HepG2 (cell line): ENCODE results near the gene MRPL34. TPM values are rescaled to one million over a fixed set of nuclear protein-coding genes. Genes with fewer than 3 reads are reported as not detected.
A peak's percentile ranks its signal among the peaks of the same experiment; 100 is the strongest.

Experiments used
- ARID5B ChIP-seq: IDR thresholded peaks from 2 replicates; pipeline ENCODE4 v1.4.0; 2020; ENCODE audit warnings: mild to moderate bottlenecking, missing genetic modification reagents
- ATF7-NPFF ChIP-seq: sonication (generic); formaldehyde crosslinking; IDR thresholded peaks from 2 replicates; pipeline ENCODE4 v1.8.1; 2023; ENCODE audit warnings: mild to moderate bottlenecking, low read depth, missing genetic modification reagents, moderate library complexity
- BORCS8-MEF2B ChIP-seq: sonication (generic); formaldehyde crosslinking; IDR thresholded peaks from 2 replicates; pipeline ENCODE4 v1.8.0; 2022; ENCODE audit warnings: mild to moderate bottlenecking, missing genetic modification reagents
- BRD4 ChIP-seq: sonication (generic); formaldehyde crosslinking; IDR thresholded peaks from 2 replicates; pipeline ENCODE4 v1.4.0; 2020; ENCODE audit warnings: missing genetic modification reagents
- CBX1 ChIP-seq: IDR thresholded peaks from one replicate; pipeline ENCODE4 v1.6.1; 2016; ENCODE audit warnings: antibody characterized with exemption, low read depth
- CREB1 ChIP-seq, 2 experiments: fragments of 450-650 bp in 1 of 2; IDR thresholded peaks; 2 replicates each; pipeline ENCODE4 v1.6.1; 2016 to 2017; ENCODE audit warnings: control low read depth in 1 of 2, mild to moderate bottlenecking in 1 of 2, missing compliant biosample characterization in 1 of 2, missing genetic modification characterization in 1 of 2
- HDAC2 ChIP-seq: sonication (generic); formaldehyde crosslinking; IDR thresholded peaks from 2 replicates; pipeline ENCODE4 v1.4.0; 2020; ENCODE audit warnings: missing genetic modification reagents
- HINFP ChIP-seq: sonication (generic); formaldehyde crosslinking; IDR thresholded peaks from 2 replicates; pipeline ENCODE4 v1.4.0; 2020; ENCODE audit warnings: low read depth, mild to moderate bottlenecking, missing genetic modification reagents
- KLF15 ChIP-seq: sonication (generic); formaldehyde crosslinking; IDR thresholded peaks from 2 replicates; pipeline ENCODE4 v1.8.1; 2023; ENCODE audit warnings: borderline replicate concordance, mild to moderate bottlenecking, inconsistent platforms, missing genetic modification reagents, mixed read lengths
- PAWR ChIP-seq: sonication (generic); formaldehyde crosslinking; IDR thresholded peaks from 2 replicates; pipeline ENCODE4 v1.4.0; 2020; ENCODE audit warnings: missing genetic modification reagents, mild to moderate bottlenecking, borderline replicate concordance
- PPARG ChIP-seq: conservative IDR thresholded peaks from 2 replicates; pipeline ENCODE4 v1.6.1; 2016; ENCODE audit warnings: missing biosample characterization, missing genetic modification reagents
- RXRB ChIP-seq: IDR thresholded peaks from 2 replicates; pipeline ENCODE4 v1.6.1; 2016; ENCODE audit warnings: borderline replicate concordance, missing genetic modification reagents, missing compliant biosample characterization
- TRAFD1 ChIP-seq: sonication (generic); formaldehyde crosslinking; IDR thresholded peaks from 2 replicates; pipeline ENCODE4 v1.5.1; 2020; ENCODE audit warnings: missing genetic modification reagents, mild to moderate bottlenecking, borderline replicate concordance
- ZC3H13 ChIP-seq: sonication (generic); formaldehyde crosslinking; IDR thresholded peaks from 2 replicates; pipeline ENCODE4 v1.8.1; 2023; ENCODE audit warnings: mild to moderate bottlenecking, missing genetic modification reagents, moderate library complexity
- ZFP1 ChIP-seq: IDR thresholded peaks from 2 replicates; pipeline ENCODE4 v1.6.1; 2016
- ZNF224 ChIP-seq: sonication (generic); formaldehyde crosslinking; IDR thresholded peaks from 2 replicates; pipeline ENCODE4 v1.5.0; 2020; ENCODE audit warnings: mild to moderate bottlenecking, missing genetic modification reagents
- ZNF350 ChIP-seq: sonication (generic); formaldehyde crosslinking; IDR thresholded peaks from 2 replicates; pipeline ENCODE4 v1.4.0; 2020; ENCODE audit warnings: mild to moderate bottlenecking, low read depth, missing genetic modification reagents, borderline replicate concordance
- ZNF441 ChIP-seq: sonication (generic); formaldehyde crosslinking; IDR thresholded peaks from 2 replicates; pipeline ENCODE4 v1.7.0; 2021; ENCODE audit warnings: missing genetic modification reagents, borderline replicate concordance
- ZNF605 ChIP-seq: sonication (generic); formaldehyde crosslinking; IDR thresholded peaks from 2 replicates; pipeline ENCODE4 v1.8.0; 2022; ENCODE audit warnings: mild to moderate bottlenecking, missing genetic modification reagents
- ZNF768 ChIP-seq: sonication (generic); formaldehyde crosslinking; IDR thresholded peaks from 2 replicates; pipeline ENCODE4 v1.4.0; 2020; ENCODE audit warnings: missing genetic modification reagents
- ZNF770 ChIP-seq: sonication (generic); formaldehyde crosslinking; IDR thresholded peaks from 2 replicates; pipeline ENCODE4 v1.5.0; 2020; ENCODE audit warnings: mild to moderate bottlenecking, missing genetic modification reagents
- polyA plus RNA-seq, 8 experiments: library from polyadenylated mRNA; depleted of rRNA in 3 of 8; stranded (reverse) in 7 of 8; unstranded in 1 of 8; fragments of >200 nt; fragmentation: Illumina TruSeq in 4 of 8; extraction: Trizol in 4 of 8; gene quantifications; 2 replicates each; pipeline versions ENCODE4 v1.2.1 to v1.2.3, GENCODE V29; 2011 to 2016; ENCODE audit warnings: low read depth in 4 of 8, missing spikeins in 1 of 8, mixed read lengths in 1 of 8; ENCODE audit not compliant: insufficient read depth in 1 of 8
- total RNA-seq, 5 experiments: library from RNA; depleted of rRNA; stranded (reverse); fragments of >200 nt; fragmentation: Illumina TruSeq; extraction: Trizol; gene quantifications; 2 replicates each; pipeline ENCODE4 v1.2.3, GENCODE V29; 2016; ENCODE audit warnings: low read depth in 1 of 5

Gene MRPL34
- total and polyA plus RNA-seq, 2 of the 13 experiments (the other 11 are each of a cell fraction or from before 2014, with no cell fraction given): 74.0 to 77.3 TPM

GRCh38 chr19:17260842-17261325 is 44.8 kb upstream of the MRPL34 start (continued):
- TF ChIP-seq ARID5B (peak; percentile 32; the same call in 1 of the 2 replicates), PAWR (CRISPR knock-in tag) (no peak), KLF15 (CRISPR knock-in tag) (no peak), ZNF770 (CRISPR knock-in tag) (peak; percentile 52; the same call in 1 of the 2 replicates), ZC3H13 (no peak), RXRB (CRISPR knock-in tag) (peak; percentile 69), CBX1 (no peak), HDAC2 (CRISPR knock-in tag) (peak; percentile 43; the same call in 1 of the 2 replicates), ZNF605 (CRISPR knock-in tag) (no peak), ZNF224 (no peak), ZFP1 (CRISPR knock-in tag) (no peak), HINFP (CRISPR knock-in tag) (0 out of 2 replicates have a peak, but pooled peaks have one; percentile 27), ZNF350 (CRISPR knock-in tag) (no peak; the same call in 1 of the 2 replicates), ZNF441 (0 out of 2 replicates have a peak, but pooled peaks have one; percentile 49), CREB1 (IDR thresholded peaks at IDR 0.05) (peak; percentile 20; the same call in 1 of the 2 replicates), CREB1 (CRISPR knock-in tag; IDR thresholded peaks at IDR 0.05) (no peak), ATF7-NPFF (CRISPR knock-in tag) (no peak), BORCS8-MEF2B (CRISPR knock-in tag) (0 out of 2 replicates have a peak, but pooled peaks have one; percentile 40), BRD4 (CRISPR knock-in tag) (no peak), TRAFD1 (CRISPR knock-in tag) (0 out of 2 replicates have a peak, but pooled peaks have one; percentile 30), PPARG (0 out of 2 replicates have a peak, but pooled peaks have one; percentile 45), ZNF768 (no peak)
